Measurements from ENCODE around the gene CNOT8.
"Not testable (repeated sequence)": the region's sequence is repeated elsewhere in the genome, so short reads cannot be mapped to it uniquely, and the experiment has no call there.

The CNOT8 gene

GRCh38 chr5:154866841-154867240, 8.4 kb downstream of the CNOT8 start:
- DNase-seq = no peak

DNA sequence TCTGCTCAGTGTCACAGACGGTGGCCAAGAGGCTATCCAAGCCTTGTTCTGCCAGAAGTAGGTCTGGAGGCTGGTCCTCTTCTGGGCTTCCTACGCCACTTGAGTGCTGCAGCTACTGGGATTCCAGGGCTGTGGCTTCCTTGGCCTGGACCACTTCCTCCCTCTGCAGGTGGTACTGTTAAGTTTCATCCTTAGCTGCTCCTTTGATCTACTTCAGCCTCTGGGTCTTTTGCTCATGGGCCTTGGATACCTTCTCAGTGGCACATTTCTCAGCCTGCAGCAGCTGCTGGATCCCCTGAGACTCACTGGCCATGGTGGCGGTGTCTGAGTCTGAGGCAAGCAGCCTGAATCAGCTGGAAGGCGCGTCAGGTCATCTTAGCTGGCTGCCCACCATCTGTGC, 10.3 kb downstream of the CNOT8 start:
- no peak for DNase-seq

DNA sequence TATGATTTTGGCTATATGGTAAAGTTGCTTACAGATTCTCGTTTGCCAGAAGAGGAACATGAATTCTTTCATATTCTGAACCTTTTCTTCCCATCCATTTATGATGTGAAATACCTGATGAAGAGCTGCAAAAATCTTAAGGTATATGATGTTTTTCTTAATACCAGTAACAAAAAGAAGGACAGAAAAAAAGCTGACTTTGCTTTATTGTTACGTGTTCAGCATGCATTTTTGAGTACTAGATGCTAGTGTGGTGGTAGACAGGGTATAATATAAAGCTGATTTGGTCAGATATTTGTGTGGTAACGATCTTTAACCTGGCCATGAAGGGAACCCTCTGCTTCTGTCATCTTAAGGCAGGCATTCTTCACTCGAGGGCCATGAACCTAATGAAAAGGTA, 13.3 kb downstream of the CNOT8 start:
- DNase-seq = no peak

DNA sequence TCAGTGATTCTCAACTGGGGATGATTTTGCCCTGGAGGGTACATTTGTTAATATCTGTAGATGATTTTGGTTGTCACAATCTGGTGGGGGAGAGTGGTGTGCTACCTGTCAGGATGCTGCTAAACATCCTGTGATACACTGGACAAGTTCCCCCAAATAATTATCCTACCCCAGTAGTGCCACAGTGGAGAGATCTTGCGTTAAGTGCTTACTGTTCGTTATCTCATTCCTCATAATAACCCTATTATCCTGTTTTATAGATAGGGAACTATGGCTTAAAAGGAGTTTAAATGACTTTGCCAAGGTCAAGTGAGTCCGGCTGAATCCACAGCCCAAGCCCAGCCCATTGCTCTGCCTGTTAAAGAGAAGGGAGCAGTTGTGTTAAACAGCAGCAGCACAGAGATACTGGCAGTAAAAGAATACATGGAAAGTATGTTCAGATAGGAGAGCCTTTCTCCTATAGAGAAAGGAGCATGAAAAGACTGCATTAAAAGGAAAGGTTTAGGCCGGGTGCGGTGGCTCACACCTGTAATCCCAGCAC, 15.4 kb downstream of the CNOT8 start:
- DNase-seq = no peak

- no peak for DNase-seq
These were observed 20.4 kb downstream of the CNOT8 start for GRCh38 chr5:154878642-154879335.

GRCh38 chr5:154881986-154882385, 23.6 kb downstream of the CNOT8 start:
- DNase-seq = no peak

GRCh38 chr5:154884424-154884823, 26.0 kb downstream of the CNOT8 start:
- DNase-seq = no peak

DNA sequence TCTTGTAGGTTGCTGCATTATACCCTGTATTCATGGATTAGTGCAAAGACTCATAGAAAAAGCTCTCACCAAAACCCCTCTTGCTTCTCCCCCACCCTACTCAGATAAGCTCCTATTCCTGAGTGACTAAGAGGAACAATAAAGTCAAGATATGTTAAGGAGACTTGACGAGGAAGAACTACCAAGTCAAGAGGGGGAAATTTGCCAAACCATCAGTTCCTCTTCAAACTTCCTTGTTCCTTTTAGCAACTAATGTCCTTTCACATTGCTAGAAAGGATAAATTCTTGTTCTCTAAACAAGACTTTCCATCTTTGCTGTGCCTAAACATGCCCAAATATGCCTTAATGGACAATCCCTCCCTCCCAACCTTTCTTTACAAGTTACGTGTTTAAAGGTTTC, 27.0 kb downstream of the CNOT8 start:
- no peak for DNase-seq

- DNase-seq = no peak
These were observed 33.9 kb downstream of the CNOT8 start for GRCh38 chr5:154892369-154892771.

DNA sequence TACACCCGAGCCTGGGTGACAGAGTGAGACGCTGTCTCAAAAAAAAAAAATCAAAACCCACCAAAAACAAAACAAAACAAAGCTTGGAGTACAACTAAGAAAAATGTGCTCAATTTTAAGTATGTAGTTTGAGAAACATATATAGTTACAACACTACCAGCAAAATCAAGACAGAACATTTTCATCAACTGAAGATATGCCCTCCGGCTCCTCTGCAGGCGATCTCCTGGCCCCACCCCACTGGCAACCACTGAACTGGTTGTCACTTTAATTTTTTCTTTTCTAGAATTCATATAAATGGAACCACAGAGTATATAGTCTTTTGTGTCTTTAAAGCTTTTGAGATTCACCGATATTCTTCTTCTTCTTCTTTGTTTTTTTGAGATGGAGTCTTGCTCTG, 35.0 kb downstream of the CNOT8 start:
- no peak for DNase-seq

DNA sequence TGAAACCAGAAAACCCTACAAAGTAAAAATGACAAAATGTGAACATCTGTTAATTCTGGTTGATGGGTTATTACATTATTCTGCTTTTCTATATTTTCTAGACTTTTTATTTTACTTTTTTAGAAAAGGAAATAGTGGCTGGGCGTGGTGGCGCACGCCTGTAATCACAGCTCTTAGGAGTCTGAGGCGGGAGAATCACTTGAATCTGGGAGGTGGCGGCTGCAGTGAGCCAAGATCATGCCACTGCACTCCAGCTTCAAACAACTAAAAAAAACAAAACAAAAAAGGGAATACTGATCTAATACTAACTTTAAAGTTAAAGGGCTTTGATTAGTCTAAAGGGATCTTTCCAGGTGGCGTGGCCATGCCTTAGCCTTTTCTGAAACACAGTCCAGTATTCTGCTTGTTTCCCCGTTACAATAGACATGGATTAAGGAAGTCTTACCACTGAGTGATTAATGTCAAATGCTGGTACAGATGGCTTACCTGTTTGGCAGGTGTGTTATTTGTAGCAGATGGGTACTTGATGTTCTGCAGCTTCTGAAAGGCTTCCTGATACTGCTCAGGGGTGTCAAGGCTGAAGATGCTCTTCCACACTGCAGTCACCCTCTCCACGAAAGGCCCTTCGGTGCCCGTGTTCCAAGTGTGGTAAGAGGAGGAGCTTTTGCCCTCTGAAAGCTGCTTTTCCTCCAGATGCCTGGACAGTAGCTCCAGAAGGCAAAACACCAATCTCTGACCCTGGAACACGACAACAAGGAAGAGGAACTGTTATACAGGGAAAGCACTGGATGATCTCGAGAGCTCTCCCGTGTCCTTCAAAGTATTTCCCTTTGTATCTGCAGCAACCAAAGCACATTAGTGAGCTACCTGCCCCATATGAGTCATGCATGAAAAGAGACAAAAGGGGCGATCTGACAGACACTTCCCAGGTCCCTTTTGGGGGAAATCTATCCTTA, 37.5 kb downstream of the CNOT8 start:
- no peak for DNase-seq

GRCh38 chr5:154896562-154897165, 38.2 kb downstream of the CNOT8 start:
- no peak for DNase-seq

DNA sequence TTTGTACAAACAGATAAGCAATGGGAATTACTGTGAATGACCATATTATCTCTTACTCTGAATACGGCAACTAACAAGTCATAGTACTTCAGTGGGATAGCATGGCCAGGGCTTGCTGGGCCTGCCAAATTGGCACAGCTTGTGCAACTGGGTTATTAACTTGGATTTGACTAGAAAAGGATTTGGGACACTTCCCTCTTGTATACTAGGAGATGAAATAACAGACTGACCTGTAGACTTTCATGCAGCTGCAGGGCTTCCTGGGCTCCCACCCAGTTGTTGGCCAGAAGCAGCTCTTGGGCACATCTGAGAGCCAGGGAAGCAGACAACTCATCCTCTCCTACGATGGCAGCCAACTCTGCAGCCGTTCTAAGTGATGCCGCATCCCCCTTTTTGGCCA, 39.8 kb downstream of the CNOT8 start:
- no peak for DNase-seq

DNA sequence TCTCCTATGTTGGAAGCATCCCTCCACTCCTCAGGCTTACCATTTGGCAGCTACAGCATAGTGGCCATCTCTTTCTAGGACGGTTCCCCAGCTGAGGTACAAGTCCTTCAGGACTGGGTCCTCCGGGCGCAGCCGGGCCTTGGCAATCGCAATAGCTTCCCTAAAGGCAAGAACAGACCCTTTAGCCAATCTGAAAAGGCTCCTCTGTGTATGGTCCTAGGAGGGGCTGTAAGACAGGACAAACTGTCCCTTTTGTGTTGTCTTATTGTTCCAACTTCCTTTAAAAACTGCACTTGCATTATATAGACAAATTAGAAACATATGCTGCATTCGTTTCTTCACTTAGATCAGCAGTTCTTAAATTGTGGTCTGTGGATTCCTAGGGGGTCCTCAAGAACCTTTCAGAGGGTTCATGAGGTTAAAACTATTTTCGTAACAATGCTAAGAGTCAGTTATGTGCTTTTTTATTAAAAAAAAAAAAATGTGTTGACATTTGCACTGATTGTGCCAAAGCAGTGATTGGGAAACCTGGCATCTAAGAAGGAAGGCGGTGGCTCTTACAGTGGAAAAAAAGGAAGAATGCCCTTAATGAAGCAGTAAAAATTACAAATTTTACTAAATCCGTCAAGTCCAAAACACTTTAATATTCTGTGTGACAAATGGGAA, 40.9 kb downstream of the CNOT8 start:
- no peak for DNase-seq

GRCh38 chr5:154900066-154900465, 41.6 kb downstream of the CNOT8 start:
- DNase-seq = no peak

GRCh38 chr5:154901276-154901675, 42.8 kb downstream of the CNOT8 start:
- no peak for DNase-seq

GRCh38 chr5:154901913-154902312, 43.5 kb downstream of the CNOT8 start:
- no peak for DNase-seq

- DNase-seq = not testable (repeated sequence)
These were observed 47.2 kb downstream of the CNOT8 start for GRCh38 chr5:154905601-154906000.

GRCh38 chr5:154916874-154917273, 58.4 kb downstream of the CNOT8 start:
- DNase-seq = no peak

DNA sequence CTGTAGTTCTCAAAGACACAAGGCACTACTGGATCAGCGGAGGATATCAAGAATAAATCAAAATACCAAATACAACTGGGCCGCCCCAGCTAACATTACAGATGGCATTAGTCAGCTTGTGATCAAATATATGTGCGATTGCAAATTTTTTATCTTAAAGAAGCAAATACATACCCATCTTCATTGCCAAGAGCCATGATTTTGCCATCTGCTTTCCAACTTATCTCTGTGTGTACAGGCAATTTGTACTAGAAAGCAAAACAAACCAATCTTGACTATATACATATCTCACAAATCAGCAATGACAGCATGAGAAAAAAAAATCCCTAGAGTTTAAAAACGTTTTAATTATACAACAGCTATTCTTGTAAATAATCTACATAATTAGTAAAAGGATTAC, 59.3 kb downstream of the CNOT8 start:
- no peak for DNase-seq

DNA sequence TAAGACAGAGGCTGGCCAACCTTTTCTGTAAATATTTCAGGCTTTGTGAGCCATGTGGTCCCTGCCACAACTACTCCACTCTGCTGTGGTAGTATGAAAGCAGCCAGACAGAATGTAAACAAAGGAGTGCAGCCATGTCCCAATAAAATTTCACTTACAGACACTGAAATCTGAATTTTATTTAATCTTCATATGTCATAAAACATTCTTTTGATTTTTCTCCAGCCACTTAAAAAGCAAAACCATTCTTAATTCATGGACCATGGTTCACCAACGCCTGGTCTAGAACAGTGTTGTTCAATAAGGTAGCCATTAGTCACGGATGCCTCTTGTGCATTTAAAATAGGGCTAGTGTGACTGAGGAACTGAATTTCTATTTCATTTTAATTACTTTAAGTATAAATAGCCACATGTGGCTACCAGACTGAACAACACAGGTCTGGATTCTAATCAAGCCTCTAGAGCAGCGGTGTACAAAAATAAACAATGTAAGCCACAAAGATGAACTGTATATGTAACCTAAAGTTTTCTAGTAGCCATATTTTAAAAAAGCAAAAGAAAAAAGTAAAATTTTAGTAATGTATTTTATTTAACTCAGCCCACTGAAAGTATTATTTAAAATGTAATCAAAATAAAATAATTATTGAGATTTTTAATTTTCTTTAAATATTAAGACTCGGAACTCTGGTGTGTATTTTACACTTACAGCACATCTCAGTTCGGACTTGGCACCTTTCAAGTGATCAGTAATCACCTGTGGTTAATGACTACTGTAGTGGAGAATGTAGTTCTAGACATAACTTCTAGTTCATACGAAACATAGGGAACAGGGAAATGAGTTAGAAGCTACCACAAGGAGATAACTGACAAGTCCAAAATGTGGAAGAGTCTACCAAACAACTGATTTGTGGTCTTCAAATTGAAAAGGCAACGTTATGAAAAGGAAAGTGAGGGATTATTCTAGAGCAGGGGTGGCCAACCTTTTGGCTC, 65.3 kb downstream of the CNOT8 start:
- no peak for DNase-seq
